ENCODE measurements around the gene RUFY4. TPM values are rescaled to one million over a fixed set of nuclear protein-coding genes. Genes with fewer than 3 reads are reported as not detected.

Gene RUFY4
- total RNA-seq, 1 donor from 2014 or later, result not detected

GRCh38 chr2:218027426-218028188, 41.4 kb upstream of the RUFY4 start:
- Mint-ChIP-seq H3K36me3 (ENCODE audit: low read depth, unreplicated experiment) (peaks cover 5% of the 10 kb centered on the region), H3K27ac (ENCODE audit: unreplicated experiment) (no peak overlapping the region), H3K9me3 (ENCODE audit: unreplicated experiment) (no peaks in the 10 kb centered on the region), H3K27me3 (ENCODE audit: low read depth, unreplicated experiment) (peaks cover 34% of the 10 kb centered on the region), H3K4me3 (ENCODE audit: unreplicated experiment) (no peak overlapping the region), H3K4me1 (ENCODE audit: low read depth, unreplicated experiment) (peaks cover 3% of the 10 kb centered on the region)
- H3K4me3 ChIP-seq (ENCODE audit: insufficient read depth, low read depth, low read length), result no peak overlapping the region
- DNase-seq (ENCODE audit: low read depth) (no peak), FAIRE-seq (no peak)
- no peaks in the 10 kb centered on the region for H3K79me2 ChIP-seq (ENCODE audit: insufficient read depth, low read length)
- H3K4me2 ChIP-seq (ENCODE audit: low read length), result no peak overlapping the region
- H3K9ac ChIP-seq (ENCODE audit: low read length), result no peak overlapping the region
- H3K27ac ChIP-seq (ENCODE audit: low read depth, low read length), result no peak overlapping the region
- no peaks in the 10 kb centered on the region for H3K27me3 ChIP-seq (ENCODE audit: insufficient read depth, low read length)
- H3K9me3 ChIP-seq (ENCODE audit: insufficient read depth, low read depth, low read length), result no peaks in the 10 kb centered on the region
- no peaks in the 10 kb centered on the region for H3K4me1 ChIP-seq (ENCODE audit: insufficient read depth, low read length)
- H3K36me3 ChIP-seq (ENCODE audit: insufficient read depth, low read length), result no peaks in the 10 kb centered on the region
- no peaks in the 10 kb centered on the region for H4K20me1 ChIP-seq (ENCODE audit: insufficient read depth, low read length)
- no peak overlapping the region for H2AFZ ChIP-seq (ENCODE audit: low read depth, low read length)
- no peak for TF ChIP-seq EZH2 (IDR thresholded peaks at IDR 0.05; ENCODE audit: insufficient read depth, low read length)
- no peak for TF ChIP-seq CTCF (IDR thresholded peaks at IDR 0.05; ENCODE audit: insufficient read depth, low read depth, low read length)

DNA sequence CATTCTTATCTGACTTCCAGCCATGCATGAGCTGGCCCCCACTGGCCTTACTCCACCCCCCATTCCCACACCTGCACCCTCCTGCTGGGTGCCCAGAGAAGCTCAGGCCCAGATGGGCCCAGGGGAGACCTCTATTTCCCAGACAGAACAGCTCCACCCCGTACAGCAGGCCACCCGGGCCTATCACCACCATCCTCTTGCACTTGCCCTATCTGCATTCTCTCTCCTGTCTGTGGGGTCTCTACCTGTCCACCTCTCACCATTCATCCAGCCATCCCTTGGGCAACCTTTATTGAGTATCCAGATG, 40.9 kb upstream of the RUFY4 start:
- H3K27me3 Mint-ChIP-seq (ENCODE audit: low read depth, unreplicated experiment), result peaks cover 39% of the 10 kb centered on the region
- FAIRE-seq, result no peak
- Histone ChIP-seq H3K36me3 (ENCODE audit: insufficient read depth, low read length) (no peaks in the 10 kb centered on the region), H4K20me1 (ENCODE audit: insufficient read depth, low read length) (no peaks in the 10 kb centered on the region), H3K79me2 (ENCODE audit: insufficient read depth, low read length) (no peaks in the 10 kb centered on the region), H3K4me1 (ENCODE audit: insufficient read depth, low read length) (no peaks in the 10 kb centered on the region), H3K9me3 (ENCODE audit: insufficient read depth, low read depth, low read length) (no peaks in the 10 kb centered on the region), H3K9ac (ENCODE audit: low read length) (no peak overlapping the region), H3K27ac (ENCODE audit: low read depth, low read length) (no peak overlapping the region), H3K4me2 (ENCODE audit: low read length) (no peak overlapping the region), H3K4me3 (ENCODE audit: insufficient read depth, low read depth, low read length) (no peak overlapping the region), H2AFZ (ENCODE audit: low read depth, low read length) (no peak overlapping the region), H3K27me3 (ENCODE audit: insufficient read depth, low read length) (peaks cover 4% of the 10 kb centered on the region)
- H3K9me3 Mint-ChIP-seq (ENCODE audit: unreplicated experiment), result no peaks in the 10 kb centered on the region
- DNase-seq (ENCODE audit: low read depth), result no peak
- TF ChIP-seq EZH2 (IDR thresholded peaks at IDR 0.05; ENCODE audit: insufficient read depth, low read length), result no peak
- no peak for TF ChIP-seq CTCF (IDR thresholded peaks at IDR 0.05; ENCODE audit: insufficient read depth, low read depth, low read length)
- peaks cover 3% of the 10 kb centered on the region for H3K4me1 Mint-ChIP-seq (ENCODE audit: low read depth, unreplicated experiment)
- H3K36me3 Mint-ChIP-seq (ENCODE audit: low read depth, unreplicated experiment), result peaks cover 5% of the 10 kb centered on the region
- H3K4me3 Mint-ChIP-seq (ENCODE audit: unreplicated experiment), result no peak overlapping the region
- H3K27ac Mint-ChIP-seq (ENCODE audit: unreplicated experiment), result no peak overlapping the region

All from astrocyte (in vitro differentiated cells and primary cell).